Thyroid gland (tissue), 4 donors: Measurements from ENCODE around the gene NUDT4. TPM values are rescaled to one million over a fixed set of nuclear protein-coding genes. Genes with fewer than 3 reads are reported as not detected.

Experiments
- DNase-seq, 2 donors: peaks; one replicate each; pipeline ENCODE4 v3.0.0-alpha.2; 2019
- H3K27ac ChIP-seq, 3 donors: fragments of 200-600 bp; sonication (generic); 1 replicate in 2 of 3; 2 replicates in 1 of 3; pipeline ENCODE4 v1.5.1; 2016 to 2019; ENCODE audit warnings: mild to moderate bottlenecking in 1 of 3, moderate library complexity in 1 of 3
- H3K27me3 ChIP-seq: fragments of 200-600 bp; sonication (generic); one replicate; pipeline ENCODE4 v1.5.1; 2019
- H3K36me3 ChIP-seq, 2 donors: fragments of 200-600 bp; sonication (generic); one replicate each; pipeline ENCODE4 v1.5.1; 2016 to 2019
- H3K4me1 ChIP-seq, 2 donors: fragments of 200-600 bp; sonication (generic); one replicate each; pipeline ENCODE4 v1.5.1; 2017 to 2019
- H3K4me3 ChIP-seq, 3 donors: fragments of 200-600 bp; sonication (generic); replicated peaks in 1 of 3; 1 replicate in 2 of 3; 2 replicates in 1 of 3; pipeline ENCODE4 v1.5.1; 2016; ENCODE audit warnings: mild to moderate bottlenecking in 1 of 3
- H3K9me3 ChIP-seq: fragments of 200-600 bp; sonication (generic); one replicate; pipeline ENCODE4 v1.5.1; 2017
- CTCF ChIP-seq, 6 experiments: fragments of 200-600 bp in 3 of 6; fragments of 450-650 bp in 3 of 6; sonication (generic) in 3 of 6; IDR thresholded peaks; one replicate each; pipeline ENCODE4 v1.5.1; 2016 to 2019; ENCODE audit warnings: antibody characterized with exemption in 6 of 6, mild to moderate bottlenecking in 2 of 6, inconsistent platforms in 1 of 6, moderate library complexity in 1 of 6
- POLR2A ChIP-seq, 2 donors: fragments of 450-650 bp; IDR thresholded peaks; one replicate each; pipeline ENCODE4 v1.6.1; 2017; ENCODE audit warnings: antibody characterized with exemption in 2 of 2, mild to moderate bottlenecking in 2 of 2, moderate library complexity in 1 of 2
- WGBS, 2 donors: methylation state at CpG; one replicate each; pipeline ENCODE4 v1.1.5; 2017; 5-methylcytosine and 5-hydroxymethylcytosine counted together
- intact Hi-C: fragments of 100-400 bp; cut with DNase I; formaldehyde crosslinking; loops from one replicate; pipeline ENCODE4 v1.15.1; 2023
- total RNA-seq, 4 donors: library from RNA; depleted of rRNA; stranded (reverse); fragments of >200 nt; gene quantifications; one replicate each; pipeline ENCODE4 v1.2.3, GENCODE V29; 2016

Gene NUDT4
- total RNA-seq, 4 donors from 2014 or later, result 102 to 125 (median 110) TPM

DNA sequence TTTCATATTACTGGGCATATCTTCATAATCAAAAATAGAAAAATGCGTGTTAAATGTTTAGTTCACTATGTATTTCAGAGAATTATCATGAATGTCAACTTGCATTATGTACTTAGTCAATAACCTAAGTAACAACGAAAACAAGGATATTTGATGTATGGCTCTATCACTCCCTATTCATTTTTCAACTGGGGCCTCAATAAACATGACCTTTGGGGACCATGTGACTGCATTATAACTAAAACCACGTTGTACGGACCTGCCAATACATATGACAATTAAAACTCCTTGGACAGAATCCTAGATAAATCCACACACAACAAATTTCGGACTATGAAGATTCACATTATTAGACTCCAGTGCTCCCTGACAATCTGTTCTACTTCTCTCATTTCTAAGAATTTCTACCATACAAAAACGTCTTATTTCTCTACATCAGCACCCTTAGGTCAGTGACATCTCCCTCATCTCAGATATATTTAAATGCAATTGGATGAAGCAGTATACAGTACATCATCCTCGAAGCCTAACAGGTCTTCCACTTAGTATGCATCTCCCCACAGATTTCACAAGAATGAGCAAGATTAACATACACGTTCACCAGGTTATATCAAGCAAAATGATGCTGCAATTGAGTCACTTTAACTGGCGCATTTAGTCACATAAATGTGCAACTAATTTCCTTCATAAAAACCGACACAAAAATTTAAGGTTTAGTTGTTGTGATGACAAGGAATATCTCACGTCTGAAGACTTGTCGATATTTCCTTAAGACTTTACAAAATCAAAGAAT lies 62.5 kb downstream of the NUDT4 start:
- TF ChIP-seq CTCF (IDR thresholded peaks at IDR 0.05) (no peak), POLR2A (IDR thresholded peaks at IDR 0.05) (no peak)
- H3K4me3 ChIP-seq, result peak overlapping the region in 2 of 3 donors; percentile 94 to 100

GRCh38 chr12:93441081-93441616 lies 63.4 kb downstream of the NUDT4 start:
- DNase-seq, result peak; percentile 27 to 28
- Histone ChIP-seq H3K27me3 (no peaks in the 10 kb centered on the region), H3K4me3 (peak overlapping the region; percentile 94 to 100 (median 99)), H3K9me3 (no peaks in the 10 kb centered on the region), H3K27ac (peak overlapping the region; percentile 49 to 84 (median 84)), H3K36me3 (no peaks in the 10 kb centered on the region), H3K4me1 (peaks cover 17 to 18% of the 10 kb centered on the region in 2 donors)
- TF ChIP-seq CTCF (IDR thresholded peaks at IDR 0.05) (no peak), POLR2A (IDR thresholded peaks at IDR 0.05) (no peak)
- 0% methylated on average over 31 to 44 of the region's 55 CpGs for WGBS, 2 donors
- intact Hi-C loops, result no loop called here

More for the DNA sequence above, 62.5 kb downstream of the NUDT4 start:
- WGBS, 2 donors, result 26 to 36% methylated on average over 12 of the region's 12 CpGs
- Histone ChIP-seq H3K4me1 (peaks cover 17 to 18% of the 10 kb centered on the region in 2 donors), H3K27me3 (no peaks in the 10 kb centered on the region), H3K27ac (no peak overlapping the region), H3K36me3 (no peaks in the 10 kb centered on the region), H3K9me3 (no peaks in the 10 kb centered on the region)
- intact Hi-C loops, result no loop called here
- DNase-seq, result no peak

DNA sequence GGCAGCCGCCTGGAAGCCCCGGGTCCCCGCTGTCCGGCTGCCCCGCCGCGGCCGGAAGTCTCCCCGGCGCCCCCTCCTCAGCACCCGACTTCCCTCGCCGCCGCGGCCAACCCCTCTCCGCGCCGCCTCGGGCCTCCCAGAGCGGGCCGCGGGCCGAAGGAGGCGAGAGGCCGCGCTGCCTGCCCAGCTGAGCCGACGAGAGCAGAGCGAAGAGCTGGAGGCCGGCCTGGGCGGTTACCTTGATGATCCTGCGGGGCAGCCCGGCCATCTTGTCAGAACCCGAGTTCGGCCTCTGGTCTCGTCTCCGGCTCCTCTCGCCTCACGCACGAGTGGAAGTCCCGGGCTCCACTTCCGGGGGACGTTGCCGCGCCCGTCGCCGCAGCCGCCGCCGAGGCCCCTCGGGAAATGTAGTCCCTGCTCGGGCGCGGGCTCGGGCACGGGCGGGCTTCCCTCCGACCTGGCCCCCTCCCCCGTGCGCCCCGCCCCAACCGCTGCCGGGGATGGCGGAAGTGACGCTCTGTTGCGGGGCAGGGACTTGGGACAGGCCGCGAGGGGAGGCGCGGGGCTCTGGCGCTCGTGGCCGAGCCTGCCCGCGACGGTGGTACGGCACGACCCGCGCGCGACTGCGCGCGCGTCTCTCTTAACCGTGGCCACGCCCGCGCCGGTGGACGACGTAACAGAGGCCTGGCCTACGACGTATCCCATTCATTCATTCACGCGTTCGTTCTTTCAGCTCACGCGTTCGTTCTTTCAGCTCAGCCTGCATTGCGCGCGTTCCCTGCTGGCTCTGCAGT lies 64.1 kb downstream of the NUDT4 start, which contains the start of gene UBE2N:
TSS of gene UBE2N (minus strand) at position 331 of the 794 bp plus-strand sequence. CDS start at position 268, 63 bp downstream.
- TF ChIP-seq CTCF (IDR thresholded peaks at IDR 0.05) (no peak), POLR2A (IDR thresholded peaks at IDR 0.05) (peak; percentile 19 to 75)
- Histone ChIP-seq H3K36me3 (no peaks in the 10 kb centered on the region), H3K27me3 (no peaks in the 10 kb centered on the region), H3K9me3 (no peaks in the 10 kb centered on the region), H3K4me3 (peak within 1 kb of the TSS; percentile 94 to 100 (median 99)), H3K4me1 (peaks cover 17 to 18% of the 10 kb centered on the region in 2 donors), H3K27ac (peak within 1 kb of the TSS; percentile 49 to 84 (median 84))
- intact Hi-C loops, result no loop called here
- WGBS, 2 donors, result 0 to 2% methylated on average over 11 to 12 of the region's 105 CpGs
- DNase-seq, result peak; percentile 96 to 97

GRCh38 chr12:93442411-93443340 lies 65.0 kb downstream of the NUDT4 start:
- H3K9me3 ChIP-seq, result no peaks in the 10 kb centered on the region
- H3K27ac ChIP-seq, result peak overlapping the region; percentile 49 to 84 (median 72)
- H3K4me1 ChIP-seq, result peaks cover 17 to 18% of the 10 kb centered on the region in 2 donors
- no peaks in the 10 kb centered on the region for H3K27me3 ChIP-seq
- peak overlapping the region; percentile 31 to 100 (median 94) for H3K4me3 ChIP-seq
- no peak for DNase-seq
- intact Hi-C loops, result no loop called here
- TF ChIP-seq POLR2A (IDR thresholded peaks at IDR 0.05) (no peak), CTCF (IDR thresholded peaks at IDR 0.05) (no peak)
- no peaks in the 10 kb centered on the region for H3K36me3 ChIP-seq
- whole genome bisulfite sequencing, 2 donors, result 3 to 4% methylated on average over 19 of the region's 19 CpGs
